GM12878 (cell line): ENCODE measurements around the gene SHQ1. TPM values are rescaled to one million over a fixed set of nuclear protein-coding genes. Genes with fewer than 3 reads are reported as not detected.

Source experiments
- ATAC-seq: fragments of 200-7000 bp; cut with Tn5 transposase; 3 replicates; pipeline ENCODE4 v1.9.1; 2020; ENCODE audit warnings: mild to moderate bottlenecking, moderate library complexity
- BruUV-seq: library from RNA; stranded (reverse); fragments of 400-500 nt; replicated peaks from 2 replicates; lab custom pipeline; 2021; lab: Mats Ljungman, UMichigan
- CTCF ChIA-PET: fragments of 300-600 bp; sonication (Branson Sonifier 250); formaldehyde crosslinking; extraction: SDS; loops from one replicate; lab custom pipeline; 2021; ENCODE audit warnings: inconsistent platforms; lab: Yijun Ruan, JAX
- POLR2A ChIA-PET: fragments of 350-600 bp; formaldehyde crosslinking; extraction: SDS; loops from one replicate; lab custom pipeline; 2021; ENCODE audit warnings: inconsistent platforms; lab: Charles Lee
- RAD21 ChIA-PET: fragments of 300-600 bp; sonication (Branson Sonifier 250); formaldehyde crosslinking; loops from one replicate; lab custom pipeline; 2023; ENCODE audit warnings: antibody characterized with exemption; ENCODE audit not compliant: unreplicated experiment; lab: Charles Lee
- SMC1A ChIA-PET: fragments of 300-600 bp; sonication (Branson Sonifier 250); formaldehyde crosslinking; loops from one replicate; lab custom pipeline; 2023; ENCODE audit not compliant: unreplicated experiment, uncharacterized antibody; lab: Charles Lee
- DNase-seq: peaks from one replicate; pipeline ENCODE4 v3.0.0-alpha.2; 2011; ENCODE audit warnings: low read depth, low spot score
- FAIRE-seq: peaks from 3 replicates; lab custom pipeline; 2011; peaks lifted over from hg19 to GRCh38; lab: Jason Lieb, UNC
- H2AFZ ChIP-seq: 2 replicates; pipeline ENCODE4 v1.6.0; 2011; ENCODE audit warnings: low read depth, low read length, control low read depth; ENCODE audit not compliant: control insufficient read depth
- H3K27ac ChIP-seq: 2 replicates; pipeline ENCODE4 v1.5.1; 2011; ENCODE audit warnings: control low read depth; ENCODE audit not compliant: control insufficient read depth, insufficient read depth
- H3K27me3 ChIP-seq, 2 experiments: replicated peaks in 1 of 2; 2 replicates each; pipeline versions ENCODE4 v1.6.0 to v1.6.1; 2011; ENCODE audit warnings: low read length in 1 of 2; ENCODE audit not compliant: control insufficient read depth in 2 of 2, insufficient read depth in 2 of 2
- H3K36me3 ChIP-seq, 2 experiments: 2 replicates each; pipeline ENCODE4 v1.5.1; 2011; ENCODE audit warnings: low read length in 1 of 2; ENCODE audit not compliant: control insufficient read depth in 2 of 2, insufficient read depth in 2 of 2
- H3K4me1 ChIP-seq: 2 replicates; pipeline ENCODE4 v1.6.1; 2011; ENCODE audit warnings: mild to moderate bottlenecking, low read length, moderate library complexity, mixed read lengths; ENCODE audit not compliant: control insufficient read depth, insufficient read depth
- H3K4me2 ChIP-seq: 2 replicates; pipeline ENCODE4 v1.6.0; 2011; ENCODE audit warnings: control low read depth; ENCODE audit not compliant: control insufficient read depth, insufficient read depth
- H3K4me3 ChIP-seq: fragments of 200-600 bp; sonication (generic); 2 replicates; pipeline ENCODE4 v1.5.1; 2016
- H3K79me2 ChIP-seq: 2 replicates; pipeline ENCODE4 v1.6.0; 2011; ENCODE audit warnings: low read length; ENCODE audit not compliant: control insufficient read depth, insufficient read depth
- H3K9ac ChIP-seq: 2 replicates; pipeline ENCODE4 v1.8.0; 2011; ENCODE audit warnings: low read length, control low read depth, mixed read lengths; ENCODE audit not compliant: control insufficient read depth, insufficient read depth
- H3K9me3 ChIP-seq: replicated peaks from 3 replicates; pipeline ENCODE4 v1.5.1; 2011; ENCODE audit warnings: mild to moderate bottlenecking, low read length; ENCODE audit not compliant: control insufficient read depth, insufficient read depth
- H4K20me1 ChIP-seq: 2 replicates; pipeline ENCODE4 v1.6.0; 2011; ENCODE audit not compliant: control insufficient read depth, insufficient read depth
- BCL3 ChIP-seq: IDR thresholded peaks from 2 replicates; pipeline ENCODE4 v1.6.1; 2011; ENCODE audit warnings: borderline replicate concordance, low read depth, mild to moderate bottlenecking, moderate library complexity, low read length; ENCODE audit not compliant: insufficient read depth, poor library complexity, severe bottlenecking
- BCLAF1 ChIP-seq: fragments of 450-650 bp; IDR thresholded peaks from 2 replicates; pipeline ENCODE4 v1.6.1; 2017; ENCODE audit warnings: antibody characterized with exemption, mild to moderate bottlenecking, moderate library complexity
- CEBPB ChIP-seq, 2 experiments: fragments of 150-350 bp in 1 of 2; IDR thresholded peaks; 2 replicates each; pipeline ENCODE4 v1.6.1; 2012 to 2014; ENCODE audit warnings: low read depth in 2 of 2, low read length in 2 of 2, borderline replicate concordance in 1 of 2, inconsistent platforms in 1 of 2
- CREM ChIP-seq: IDR thresholded peaks from 2 replicates; pipeline ENCODE4 v1.6.1; 2014; ENCODE audit warnings: antibody characterized with exemption, low read depth
- CTCF ChIP-seq, 3 experiments: IDR thresholded peaks in 2 of 3; conservative IDR thresholded peaks in 1 of 3; 2 replicates each; pipeline ENCODE4 v1.5.1; 2011; ENCODE audit warnings: low read depth in 3 of 3, low read length in 3 of 3, mild to moderate bottlenecking in 3 of 3, control low read depth in 2 of 3, moderate library complexity in 2 of 3, inconsistent platforms in 1 of 3, mixed read lengths in 1 of 3; ENCODE audit not compliant: control insufficient read depth in 2 of 3, insufficient read depth in 1 of 3; ENCODE audit errors: extremely low read depth in 1 of 3
- HCFC1 ChIP-seq: fragments of 150-350 bp; IDR thresholded peaks from 2 replicates; pipeline ENCODE4 v1.6.1; 2014; ENCODE audit warnings: low read length
- IKZF1 ChIP-seq: fragments of 450-650 bp; conservative IDR thresholded peaks from 2 replicates; pipeline ENCODE4 v1.6.1; 2017; ENCODE audit warnings: antibody characterized with exemption, mild to moderate bottlenecking
- MTA3 ChIP-seq: IDR thresholded peaks from 2 replicates; pipeline ENCODE4 v1.6.1; 2012; ENCODE audit warnings: low read length, inconsistent platforms, borderline replicate concordance
- RAD51 ChIP-seq: fragments of 450-650 bp; IDR thresholded peaks from 2 replicates; pipeline ENCODE4 v1.6.1; 2016; ENCODE audit warnings: moderate library complexity, mild to moderate bottlenecking, inconsistent platforms
- SREBF1 ChIP-seq: IDR thresholded peaks from 2 replicates; pipeline ENCODE4 v1.6.1; 2012; ENCODE audit warnings: mild to moderate bottlenecking, low read length
- STAT3 ChIP-seq: IDR thresholded peaks from 2 replicates; pipeline ENCODE4 v1.6.1; 2011; ENCODE audit warnings: low read depth, low read length, improper control_type of control experiment
- ZBED1 ChIP-seq: IDR thresholded peaks from 2 replicates; pipeline ENCODE4 v1.6.1; 2016; ENCODE audit warnings: borderline replicate concordance
- ZBTB4 ChIP-seq: fragments of 450-650 bp; formaldehyde crosslinking; IDR thresholded peaks from 2 replicates; pipeline ENCODE4 v1.4.0; 2022; ENCODE audit warnings: mild to moderate bottlenecking, moderate library complexity
- WGBS: methylation state at CpG from one replicate; pipeline ENCODE4 v1.1.6; 2016; ENCODE audit warnings: low lambda C conversion rate; ENCODE audit not compliant: insufficient replicate concordance, insufficient coverage; ENCODE audit errors: missing lambda C conversion rate; 5-methylcytosine and 5-hydroxymethylcytosine counted together
- in situ Hi-C: fragments of 300-500 bp; cut with MboI; formaldehyde crosslinking; loops from 9 replicates; pipeline ENCODE4 v1.14.3; 2018; ENCODE audit warnings: mixed read lengths
- intact Hi-C: fragments of 100-400 bp; cut with micrococcal nuclease; formaldehyde crosslinking; loops from one replicate; pipeline ENCODE4 v1.14.2; 2022; ENCODE audit not compliant: unreplicated experiment
- polyA plus RNA-seq, 11 experiments: library from polyadenylated mRNA; depleted of rRNA in 4 of 11; unstranded in 6 of 11; stranded (reverse) in 5 of 11; fragments of >200 nt; fragmentation: Nextera tagmentation in 4 of 11; fragmentation: Illumina TruSeq in 1 of 11; extraction: Ambion mirVana in 4 of 11; extraction: Trizol in 1 of 11; gene quantifications; 1 replicate in 1 of 11; 2 replicates in 10 of 11; pipeline versions ENCODE4 v1.2.1 to v1.2.3, GENCODE V29; 2011 to 2016; ENCODE audit warnings: inconsistent platforms in 2 of 11, missing spikeins in 2 of 11, low read depth in 1 of 11
- total RNA-seq, 4 experiments: library from RNA; depleted of rRNA in 3 of 4; stranded (reverse); fragments of >200 nt in 3 of 4; fragmentation: Illumina TruSeq in 1 of 4; extraction: Trizol in 1 of 4; gene quantifications; 2 replicates each; pipeline versions ENCODE4 v1.2.1 to v1.2.3, GENCODE V29; 2013 to 2021

Gene SHQ1
- total and polyA plus RNA-seq, 10 of the 15 experiments (the other 5 are each of a cell fraction or from before 2014, with no cell fraction given): 12.6 to 51.7 (median 24.5) TPM

GRCh38 chr3:72720566-72720965 lies 127.7 kb downstream of the SHQ1 start:
- POLR2A ChIA-PET: no interaction called here
- WGBS: 77% methylated on average over 2 of the region's 2 CpGs
- no peak for ATAC-seq
- H2AFZ ChIP-seq: no peak overlapping the region
- no peak overlapping the region for H3K4me2 ChIP-seq
- H3K27ac ChIP-seq: no peak overlapping the region
- H3K9ac ChIP-seq: no peak overlapping the region
- no peak for FAIRE-seq
- no peak overlapping the region for H3K4me3 ChIP-seq
- H3K36me3 ChIP-seq: no peaks in the 10 kb centered on the region
- no peaks in the 10 kb centered on the region for H3K79me2 ChIP-seq
- SMC1A ChIA-PET: interaction anchor here (0.6 to 1.3 kb wide), 2 partner anchors 9 to 23 kb away, joined by 3 to 4 read pairs; no protein-coding TSS in a partner anchor
- H3K9me3 ChIP-seq: no peaks in the 10 kb centered on the region; the same call in 2 of the 3 replicates
- H3K4me1 ChIP-seq: peaks cover 8% of the 10 kb centered on the region; the same call in 1 of the 2 replicates
- no peaks in the 10 kb centered on the region for H3K27me3 ChIP-seq
- no TSS peak for BruUV-seq
- intact Hi-C loops (no loop called here), in situ Hi-C loops (no loop called here)
- CTCF ChIA-PET: interaction anchor here (1.5 kb wide), 1 partner anchor 55 kb away, joined by 4 read pairs; no protein-coding TSS in a partner anchor
- H4K20me1 ChIP-seq: no peaks in the 10 kb centered on the region
- no peak for DNase-seq
- RAD21 ChIA-PET: no interaction called here
- no peak for TF ChIP-seq BCLAF1
- TF ChIP-seq ZBTB4 (CRISPR knock-in tag): no peak
- no peak for TF ChIP-seq STAT3
- TF ChIP-seq BCL3: no peak
- TF ChIP-seq SREBF1: no peak
- no peak for TF ChIP-seq CEBPB (IDR thresholded peaks at IDR 0.05; ENCODE audit: borderline replicate concordance in 1 of 2, low read depth in 2 of 2, low read length in 2 of 2)
- no peak for TF ChIP-seq IKZF1
- no peak for TF ChIP-seq RAD51
- no peak for TF ChIP-seq MTA3
- TF ChIP-seq CTCF (IDR thresholded peaks at IDR 0.05 in 2 of 3, conservative IDR thresholded peaks at IDR 0.05 in 1 of 3; ENCODE audit: control insufficient read depth in 2 of 3, extremely low read depth in 1 of 3, insufficient read depth in 1 of 3, low read depth in 3 of 3, low read length in 3 of 3): no peak
- TF ChIP-seq CREM: no peak
- no peak for TF ChIP-seq HCFC1
- no peak for TF ChIP-seq ZBED1
